Heart left ventricle (tissue), 16 donors: ENCODE results near the gene RAB11FIP4. TPM values are rescaled to one million over a fixed set of nuclear protein-coding genes. Genes with fewer than 3 reads are reported as not detected.

Source experiments
- ATAC-seq, 4 donors: fragments of 200-7000 bp; cut with Tn5 transposase; one replicate each; pipeline ENCODE4 v1.9.1; 2020 to 2022; ENCODE audit warnings: moderate library complexity in 4 of 4, mild to moderate bottlenecking in 3 of 4, moderate number of reproducible peaks in 1 of 4
- DNase-seq, 5 donors: peaks; one replicate each; pipeline ENCODE4 v3.0.0-alpha.2; 2020
- H3K27ac ChIP-seq, 12 donors: fragments of 200-600 bp; sonication (generic) in 4 of 12; one replicate each; pipeline versions ENCODE4 v1.5.0 to v1.8.0; 2016 to 2022; ENCODE audit warnings: mild to moderate bottlenecking in 2 of 12
- H3K27me3 ChIP-seq, 9 donors: fragments of 200-600 bp; sonication (generic) in 2 of 9; one replicate each; pipeline versions ENCODE4 v1.5.1 to v1.8.0; 2016 to 2022; ENCODE audit warnings: mild to moderate bottlenecking in 3 of 9
- H3K36me3 ChIP-seq, 9 donors: fragments of 200-600 bp; sonication (generic) in 2 of 9; one replicate each; pipeline versions ENCODE4 v1.5.0 to v1.8.0; 2018 to 2022; ENCODE audit warnings: mild to moderate bottlenecking in 2 of 9
- H3K4me1 ChIP-seq, 12 donors: fragments of 200-600 bp; sonication (generic) in 4 of 12; one replicate each; pipeline versions ENCODE4 v1.5.0 to v1.8.0; 2016 to 2022; ENCODE audit warnings: mild to moderate bottlenecking in 3 of 12
- H3K4me3 ChIP-seq, 12 donors: fragments of 200-600 bp; sonication (generic) in 4 of 12; one replicate each; pipeline versions ENCODE4 v1.5.0 to v1.8.0; 2017 to 2022; ENCODE audit warnings: mild to moderate bottlenecking in 9 of 12, moderate library complexity in 4 of 12
- H3K9me3 ChIP-seq, 12 donors: fragments of 200-600 bp; sonication (generic) in 4 of 12; one replicate each; pipeline versions ENCODE4 v1.5.0 to v1.8.0; 2016 to 2022; ENCODE audit warnings: mild to moderate bottlenecking in 1 of 12
- POLR2A ChIP-seq, 2 donors: fragments of 450-650 bp; IDR thresholded peaks; one replicate each; pipeline ENCODE4 v1.6.1; 2017; ENCODE audit warnings: antibody characterized with exemption in 2 of 2, mild to moderate bottlenecking in 2 of 2, moderate library complexity in 2 of 2
- WGBS, 4 donors: extraction: QIAGEN DNeasy Blood & Tissue Kit in 2 of 4; methylation state at CpG; one replicate each; pipeline versions ENCODE4 v1.1.5 to v1.1.7; 2013 to 2018; 5-methylcytosine and 5-hydroxymethylcytosine counted together
- intact Hi-C, 10 donors: fragments of 100-400 bp; cut with DNase I; formaldehyde crosslinking; loops; one replicate each; pipeline versions ENCODE4 v1.11.1 to v1.14.2; 2022
- polyA plus RNA-seq, 2 donors: library from polyadenylated mRNA; stranded (reverse); fragments of 200-250 nt; gene quantifications; one replicate each; pipeline ENCODE4 v1.2.3, GENCODE V29; 2013
- total RNA-seq, 9 donors: library from RNA; depleted of rRNA in 2 of 9; stranded (reverse); fragments of >200 nt in 2 of 9; fragmentation: NEBNext Ultra II Directional in 3 of 9; extraction: Animal tissue kit (Norgen Biotek cat#: 25700) in 3 of 9; gene quantifications; one replicate each; pipeline versions ENCODE4 v1.1.0 to v1.2.4, GENCODE V29; 2016 to 2023
- TF ChIP-seq, protein P1 (sequence below), 12 donors: fragments of 200-600 bp; sonication (generic) in 4 of 12; IDR thresholded peaks; one replicate each; pipeline versions ENCODE4 v1.5.0 to v1.8.0; 2018 to 2022; ENCODE audit warnings: antibody characterized with exemption in 12 of 12, mild to moderate bottlenecking in 5 of 12
- donor health status: ischemic (EF 13 %, LVEDD 7.1; RV severe dilation, severe dysfunction).
- donor health status: healthy with polysubstance abuse.
- donor health status: DM: no; HTN: yes; CAD: no.
- donor health status: DM: no; HTN: no; CAD: no.
- donor health status: ischemic (EF 25% LVEDD 6.9; RV normal size, moderate dysfunction).
- donor health status: ischemic (EF 25% LVEDD 5.7; RV mildly dilated, moderate dysfunction).
- donor health status: healthy.
- donor health status: DM: yes; HTN: yes; CAD: no.
- donor health status: ischemic (EF 35%, LVEDD 5.7; RV mildly dilated, moderate dysfunction).
- donor health status: nonischemic (EF 11% LVEDD 7.7; RV severe dilation, severe dysfunction).
- donor health status: DM: yes; HTN: yes; CAD: no.
- donor health status: PGD.
- donor health status: ischemic (EF 29% LVEDD 5.4; RV normal size, mild dysfunction).
- donor health status: nonischemic (EF 23%, LVEDD 6.1; RV moderate dilation, normal function).

Gene RAB11FIP4
- total and polyA plus RNA-seq, 11 donors: 1.5 to 13.7 (median 8.3) TPM

DNA sequence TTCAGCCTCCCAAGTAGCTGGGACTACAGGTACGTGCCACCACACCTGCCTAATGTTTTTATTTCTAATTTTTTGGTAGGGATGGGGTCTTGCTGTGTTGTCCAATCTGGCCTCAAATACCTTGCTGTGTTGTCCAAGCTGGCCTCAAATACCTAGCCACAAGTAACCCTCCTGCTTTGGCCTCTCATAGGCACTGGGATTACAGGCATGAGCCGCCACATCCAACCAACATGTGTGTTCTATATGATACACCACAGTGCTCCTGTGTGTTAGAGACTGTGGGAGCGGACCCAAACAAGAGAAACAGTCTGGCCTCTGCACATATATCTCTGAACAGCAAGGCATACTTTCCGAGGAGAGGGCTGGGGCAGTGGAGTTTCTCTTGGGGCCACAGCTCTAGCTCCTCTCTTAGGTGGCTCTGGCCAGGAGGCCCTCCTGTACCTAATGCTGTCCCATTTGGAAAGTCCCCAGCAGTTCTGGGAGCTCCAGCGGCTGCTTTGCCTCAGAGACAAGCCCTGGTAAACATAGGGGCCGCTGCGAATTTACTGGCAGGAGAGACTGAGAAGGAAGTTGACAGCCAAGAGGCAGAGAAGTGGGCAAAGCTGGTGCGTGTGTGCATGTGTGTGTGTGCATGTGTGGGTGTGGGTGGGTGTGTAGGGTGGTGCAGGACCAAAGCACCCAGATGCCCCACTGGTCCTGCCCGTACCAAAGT, 95.0 kb downstream of the RAB11FIP4 start:
- H3K9me3 ChIP-seq: no peaks in the 10 kb centered on the region
- H3K4me1 ChIP-seq: peaks cover 0 to 40% (median 11%) of the 10 kb centered on the region in 12 donors
- 54 to 65% (median 56%) methylated on average over 9 of the region's 9 CpGs for WGBS, 4 donors
- intact Hi-C loops: no loop called here
- peaks cover 0 to 24% (median 6%) of the 10 kb centered on the region in 9 donors for H3K27me3 ChIP-seq
- peak overlapping the region in 1 of 12 donors; percentile 75 for H3K4me3 ChIP-seq
- TF ChIP-seq POLR2A (IDR thresholded peaks at IDR 0.05): no peak
- TF ChIP-seq, protein P1, sequence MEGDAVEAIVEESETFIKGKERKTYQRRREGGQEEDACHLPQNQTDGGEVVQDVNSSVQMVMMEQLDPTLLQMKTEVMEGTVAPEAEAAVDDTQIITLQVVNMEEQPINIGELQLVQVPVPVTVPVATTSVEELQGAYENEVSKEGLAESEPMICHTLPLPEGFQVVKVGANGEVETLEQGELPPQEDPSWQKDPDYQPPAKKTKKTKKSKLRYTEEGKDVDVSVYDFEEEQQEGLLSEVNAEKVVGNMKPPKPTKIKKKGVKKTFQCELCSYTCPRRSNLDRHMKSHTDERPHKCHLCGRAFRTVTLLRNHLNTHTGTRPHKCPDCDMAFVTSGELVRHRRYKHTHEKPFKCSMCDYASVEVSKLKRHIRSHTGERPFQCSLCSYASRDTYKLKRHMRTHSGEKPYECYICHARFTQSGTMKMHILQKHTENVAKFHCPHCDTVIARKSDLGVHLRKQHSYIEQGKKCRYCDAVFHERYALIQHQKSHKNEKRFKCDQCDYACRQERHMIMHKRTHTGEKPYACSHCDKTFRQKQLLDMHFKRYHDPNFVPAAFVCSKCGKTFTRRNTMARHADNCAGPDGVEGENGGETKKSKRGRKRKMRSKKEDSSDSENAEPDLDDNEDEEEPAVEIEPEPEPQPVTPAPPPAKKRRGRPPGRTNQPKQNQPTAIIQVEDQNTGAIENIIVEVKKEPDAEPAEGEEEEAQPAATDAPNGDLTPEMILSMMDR (IDR thresholded peaks at IDR 0.05): no peak
- peak overlapping the region in 7 of 12 donors; percentile 5 to 76 (median 46) for H3K27ac ChIP-seq
- DNase-seq: peak in 3 of 5 donors; percentile 39 to 55 (median 52)
- ATAC-seq: peak; percentile 6 to 61 (median 26)
- no peaks in the 10 kb centered on the region for H3K36me3 ChIP-seq

DNA sequence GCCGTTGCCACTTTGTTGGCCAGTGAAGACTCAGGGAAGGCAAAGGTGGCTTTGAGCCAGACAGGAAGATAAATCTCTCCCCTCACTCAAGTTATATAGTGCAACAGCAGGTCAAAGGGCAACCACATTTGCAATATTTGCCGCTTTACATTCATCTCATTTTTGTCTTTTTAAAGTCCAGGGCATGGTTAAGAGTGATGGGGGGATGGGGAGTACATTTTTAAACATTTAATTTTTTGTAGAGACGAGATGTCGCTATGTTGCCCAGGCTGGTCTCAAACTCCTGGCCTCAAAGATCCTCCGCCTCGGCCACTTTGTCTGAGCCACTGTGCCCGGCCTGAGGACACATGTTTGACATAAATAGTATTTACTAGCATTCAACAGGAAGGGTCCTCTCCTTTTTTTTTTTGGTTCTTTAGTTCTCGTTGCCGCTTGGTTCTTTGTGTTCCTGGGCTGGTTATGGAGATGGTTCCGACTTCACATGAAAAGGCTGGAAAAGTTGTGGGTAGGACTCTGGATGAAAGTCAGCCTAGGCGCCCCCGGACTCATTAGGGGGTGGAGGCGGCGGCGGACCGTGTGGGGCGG, 95.7 kb downstream of the RAB11FIP4 start:
- TF ChIP-seq POLR2A (IDR thresholded peaks at IDR 0.05): no peak
- TF ChIP-seq, protein P1 (IDR thresholded peaks at IDR 0.05): no peak

DNA sequence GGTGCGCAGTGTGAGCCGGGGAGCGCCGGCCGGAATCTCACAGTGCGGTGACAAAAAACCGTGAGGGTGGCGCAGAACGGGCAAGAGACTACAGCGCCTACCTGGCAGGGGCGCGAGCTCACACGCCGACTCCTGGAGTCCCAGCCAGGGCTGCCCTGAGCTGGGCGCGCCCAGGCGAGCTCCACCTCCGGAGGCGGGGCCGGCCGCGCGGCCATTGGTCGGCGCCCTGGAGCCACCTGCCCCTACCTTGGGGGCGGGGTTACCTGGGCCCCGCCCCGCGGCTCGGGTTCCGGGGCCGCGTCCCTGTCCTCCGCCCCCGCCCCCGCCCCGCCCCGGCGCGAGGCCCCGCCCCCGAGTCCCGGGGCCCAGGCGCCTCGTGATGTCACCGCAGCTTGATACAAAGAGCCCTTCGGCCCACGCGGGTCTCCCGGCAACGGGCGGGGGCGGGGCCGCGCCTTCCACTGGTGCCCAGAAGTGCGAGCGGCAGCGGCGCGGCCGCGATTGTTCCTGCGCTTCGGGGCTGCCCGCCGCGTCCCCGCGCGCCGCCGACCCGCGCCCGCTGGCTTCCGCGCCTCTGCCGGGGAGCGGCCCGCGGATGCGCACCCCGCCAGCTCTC, 96.3 kb downstream of the RAB11FIP4 start:
- intact Hi-C loops: no loop called here

More for the DNA sequence above, 95.7 kb downstream of the RAB11FIP4 start:
- ATAC-seq (no peak), DNase-seq (peak in 1 of 5 donors; percentile 29)
- peak overlapping the region; percentile 19 to 76 (median 57) for H3K4me3 ChIP-seq
- peaks cover 0 to 46% (median 14%) of the 10 kb centered on the region in 12 donors for H3K4me1 ChIP-seq
- no peaks in the 10 kb centered on the region for H3K9me3 ChIP-seq
- WGBS, 4 donors: 22 to 29% (median 23%) methylated on average over 14 to 17 of the region's 17 CpGs
- peaks cover 0 to 19% (median 6%) of the 10 kb centered on the region in 9 donors for H3K27me3 ChIP-seq
- H3K27ac ChIP-seq: peak overlapping the region in 8 of 12 donors; percentile 8 to 76 (median 62)
- intact Hi-C loops: no loop called here
- no peaks in the 10 kb centered on the region for H3K36me3 ChIP-seq

More for the DNA sequence above, 96.3 kb downstream of the RAB11FIP4 start:
- Histone ChIP-seq H3K4me1 (peaks cover 0 to 53% (median 14%) of the 10 kb centered on the region in 12 donors), H3K4me3 (peak overlapping the region; percentile 19 to 76 (median 57)), H3K27ac (peak overlapping the region in 8 of 12 donors; percentile 8 to 76 (median 62)), H3K36me3 (no peaks in the 10 kb centered on the region), H3K27me3 (peaks cover 0 to 19% (median 6%) of the 10 kb centered on the region in 9 donors), H3K9me3 (no peaks in the 10 kb centered on the region)
- peak; percentile 81 to 92 (median 86) for DNase-seq
- ATAC-seq: peak; percentile 76 to 90 (median 88)
- TF ChIP-seq, protein P1 (IDR thresholded peaks at IDR 0.05): no peak
- TF ChIP-seq POLR2A (IDR thresholded peaks at IDR 0.05): peak; percentile 27 to 63
- 0 to 5% (median 1%) methylated on average over 4 to 83 of the region's 83 CpGs for WGBS, 4 donors
